ENCODE measurements around the gene DENND2A.

DENND2A gene

DNA sequence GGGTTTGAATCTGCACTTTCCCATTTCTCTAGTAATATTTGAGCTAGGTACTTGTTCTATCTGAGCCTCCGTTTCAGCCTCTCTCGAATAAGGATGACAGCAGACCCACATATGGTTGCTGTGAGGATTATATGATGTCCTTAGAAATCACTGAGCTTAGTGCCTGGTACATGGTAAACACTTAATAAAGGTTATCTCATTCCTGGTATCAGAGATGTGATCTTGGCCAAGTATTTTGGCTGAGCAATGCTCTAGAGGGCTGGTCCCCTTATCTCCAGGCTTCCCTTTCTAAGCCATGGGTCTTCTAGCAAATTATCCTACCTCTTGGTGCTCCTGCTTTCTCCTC, 160.9 kb downstream of the DENND2A start:
- H3K4me3 ChIP-seq (ENCODE audit: low read length) = peak overlapping the region; percentile 81
- TF ChIP-seq, protein P1, sequence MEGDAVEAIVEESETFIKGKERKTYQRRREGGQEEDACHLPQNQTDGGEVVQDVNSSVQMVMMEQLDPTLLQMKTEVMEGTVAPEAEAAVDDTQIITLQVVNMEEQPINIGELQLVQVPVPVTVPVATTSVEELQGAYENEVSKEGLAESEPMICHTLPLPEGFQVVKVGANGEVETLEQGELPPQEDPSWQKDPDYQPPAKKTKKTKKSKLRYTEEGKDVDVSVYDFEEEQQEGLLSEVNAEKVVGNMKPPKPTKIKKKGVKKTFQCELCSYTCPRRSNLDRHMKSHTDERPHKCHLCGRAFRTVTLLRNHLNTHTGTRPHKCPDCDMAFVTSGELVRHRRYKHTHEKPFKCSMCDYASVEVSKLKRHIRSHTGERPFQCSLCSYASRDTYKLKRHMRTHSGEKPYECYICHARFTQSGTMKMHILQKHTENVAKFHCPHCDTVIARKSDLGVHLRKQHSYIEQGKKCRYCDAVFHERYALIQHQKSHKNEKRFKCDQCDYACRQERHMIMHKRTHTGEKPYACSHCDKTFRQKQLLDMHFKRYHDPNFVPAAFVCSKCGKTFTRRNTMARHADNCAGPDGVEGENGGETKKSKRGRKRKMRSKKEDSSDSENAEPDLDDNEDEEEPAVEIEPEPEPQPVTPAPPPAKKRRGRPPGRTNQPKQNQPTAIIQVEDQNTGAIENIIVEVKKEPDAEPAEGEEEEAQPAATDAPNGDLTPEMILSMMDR (conservative IDR thresholded peaks at IDR 0.05; ENCODE audit: low read length) = no peak
- no peak for DNase-seq (ENCODE audit: low read depth)

DNA sequence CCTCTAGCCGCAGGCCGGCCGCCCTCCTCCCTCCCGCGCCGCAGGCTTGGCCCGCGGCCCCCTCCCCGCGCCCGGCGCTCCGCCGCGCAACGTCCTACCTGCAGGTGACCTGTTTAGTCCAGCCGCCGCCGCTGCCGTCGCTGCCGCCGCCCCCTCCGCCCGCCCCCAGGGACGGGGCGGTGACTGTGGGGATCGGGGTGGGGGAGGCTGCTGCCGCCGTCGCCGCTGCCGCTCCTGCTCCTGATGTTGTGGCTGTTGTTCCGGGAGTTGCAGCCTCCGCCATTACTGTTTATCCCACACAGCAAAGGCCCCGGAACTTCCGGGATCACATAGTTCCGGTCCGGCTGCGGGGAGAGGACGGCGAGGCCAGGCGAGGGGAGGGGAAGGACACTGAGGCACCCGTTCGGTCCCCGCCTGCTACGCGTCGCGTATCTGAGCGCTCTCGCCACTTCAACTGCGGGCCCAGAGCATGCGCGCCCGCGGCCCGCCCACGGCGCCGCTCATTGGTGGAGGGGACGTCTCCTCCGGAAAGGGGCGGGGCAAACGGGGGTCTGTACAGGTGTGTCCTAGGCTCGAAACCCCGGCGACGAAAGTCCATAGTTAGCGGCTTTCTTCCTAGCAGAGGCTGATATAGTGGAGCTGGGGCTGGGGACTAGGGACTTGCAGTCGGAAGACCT, 161.4 kb downstream of the DENND2A start, which contains the start of gene MKRN1:
Gene MKRN1 (minus strand): TSS at position 444 of the 677 bp plus-strand sequence. CDS start 161 bp downstream, at position 283.
- peak; percentile 91 for DNase-seq (ENCODE audit: low read depth)
- peak within 1 kb of the TSS; percentile 81 for H3K4me3 ChIP-seq (ENCODE audit: low read length)
- TF ChIP-seq, protein P1 (conservative IDR thresholded peaks at IDR 0.05; ENCODE audit: low read length) = no peak

DNA sequence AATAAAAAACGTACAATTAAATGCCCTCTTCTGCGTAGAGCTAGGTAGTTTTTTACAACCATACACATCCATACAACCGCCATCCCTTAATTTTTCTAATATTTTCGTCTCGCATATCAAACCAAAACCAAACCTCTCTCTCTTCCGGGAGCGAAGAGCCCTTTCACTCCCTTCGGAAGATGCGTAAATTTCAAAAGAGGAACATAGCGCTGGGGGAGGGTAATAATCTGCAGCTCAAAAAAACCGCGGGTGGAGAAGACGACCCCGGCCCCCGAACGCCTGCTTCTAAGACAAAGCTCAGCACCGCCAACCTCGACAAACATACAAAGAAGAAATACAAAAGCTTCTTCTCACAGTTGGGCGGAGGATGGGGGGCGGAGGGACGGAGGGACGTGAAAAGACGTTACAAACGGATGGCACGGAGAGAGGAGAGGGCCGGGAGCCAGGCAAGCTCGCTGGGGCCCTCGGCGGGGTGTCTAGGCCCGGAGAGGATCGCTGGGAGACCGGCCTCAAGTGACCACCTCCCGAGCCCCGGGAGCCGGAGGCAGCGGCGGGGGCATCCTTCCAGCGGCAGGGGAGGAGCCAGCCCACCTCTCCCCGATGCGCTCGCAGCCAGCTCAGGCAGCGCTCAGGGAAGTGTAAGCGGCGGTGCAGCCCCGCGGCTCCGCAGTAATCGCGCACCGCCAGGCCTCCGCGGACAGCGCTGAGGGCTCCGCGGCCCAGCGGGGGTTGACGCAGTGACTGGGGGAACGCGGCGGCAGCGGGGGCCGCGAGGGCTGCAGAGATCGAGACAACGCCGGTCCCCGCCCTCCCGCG, 162.2 kb downstream of the DENND2A start:
- DNase-seq (ENCODE audit: low read depth) = peak; percentile 31
- H3K4me3 ChIP-seq (ENCODE audit: low read length) = peak overlapping the region; percentile 81
- TF ChIP-seq, protein P1 (conservative IDR thresholded peaks at IDR 0.05; ENCODE audit: low read length) = no peak

DNA sequence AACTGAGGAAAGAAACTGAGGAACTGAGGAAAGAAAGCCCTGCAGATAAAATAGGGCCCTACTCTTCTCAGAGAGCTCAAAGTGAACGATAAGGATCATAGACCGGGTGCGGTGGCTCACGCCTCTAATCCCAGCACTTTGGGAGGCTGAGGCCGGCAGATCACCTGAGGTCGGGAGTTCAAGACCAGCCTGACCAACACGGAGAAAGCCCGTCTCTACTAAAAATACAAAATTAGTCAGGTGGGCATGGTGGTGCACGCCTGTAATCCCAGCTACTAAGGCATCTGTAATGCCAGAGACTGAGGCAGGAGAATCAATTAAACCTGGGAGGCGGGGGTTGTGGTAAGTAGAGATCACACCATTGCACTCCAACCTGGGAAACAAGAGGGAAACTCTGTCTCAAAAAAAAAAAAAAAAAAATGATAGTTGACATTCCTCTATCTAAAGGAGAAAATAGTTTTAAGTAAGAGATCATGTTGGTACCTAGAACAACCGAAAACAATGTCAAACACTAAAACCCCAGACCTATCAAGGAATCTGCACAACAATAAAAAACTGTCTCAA, 163.8 kb downstream of the DENND2A start:
- TF ChIP-seq, protein P1 (conservative IDR thresholded peaks at IDR 0.05; ENCODE audit: low read length) = no peak
- no peak for DNase-seq (ENCODE audit: low read depth)
- no peak overlapping the region for H3K4me3 ChIP-seq (ENCODE audit: low read length)

DNA sequence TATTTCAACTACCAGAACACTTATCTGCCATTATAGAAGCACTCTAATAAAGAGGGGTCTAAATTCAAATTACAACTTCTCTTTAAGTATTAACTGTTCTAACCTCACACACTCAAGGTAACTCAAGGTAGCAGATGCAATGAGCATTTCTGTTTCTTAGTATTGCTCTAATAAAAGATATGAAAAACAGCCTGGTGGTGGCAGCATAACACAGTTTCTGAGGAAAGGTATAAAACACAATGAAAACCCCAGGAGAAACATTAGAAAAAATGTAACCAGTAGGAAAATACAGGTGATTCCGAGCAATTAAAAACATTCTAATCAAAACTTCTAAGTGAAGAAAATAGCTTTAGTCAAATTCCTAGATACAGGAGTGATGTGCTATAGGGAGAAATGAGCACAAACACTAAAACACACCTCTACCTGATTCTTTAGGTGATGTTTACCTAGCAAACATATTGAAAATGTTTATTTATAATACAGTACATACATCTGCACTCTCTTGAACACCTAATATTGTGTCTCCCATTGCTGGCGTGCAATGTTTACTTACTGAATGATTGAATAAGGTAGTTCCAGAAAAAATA, 164.8 kb downstream of the DENND2A start:
- no peak overlapping the region for H3K4me3 ChIP-seq (ENCODE audit: low read length)
- DNase-seq (ENCODE audit: low read depth) = peak; percentile 24
- TF ChIP-seq, protein P1 (conservative IDR thresholded peaks at IDR 0.05; ENCODE audit: low read length) = peak; percentile 64
